ENCODE measurements around the gene EVX2.

DNA sequence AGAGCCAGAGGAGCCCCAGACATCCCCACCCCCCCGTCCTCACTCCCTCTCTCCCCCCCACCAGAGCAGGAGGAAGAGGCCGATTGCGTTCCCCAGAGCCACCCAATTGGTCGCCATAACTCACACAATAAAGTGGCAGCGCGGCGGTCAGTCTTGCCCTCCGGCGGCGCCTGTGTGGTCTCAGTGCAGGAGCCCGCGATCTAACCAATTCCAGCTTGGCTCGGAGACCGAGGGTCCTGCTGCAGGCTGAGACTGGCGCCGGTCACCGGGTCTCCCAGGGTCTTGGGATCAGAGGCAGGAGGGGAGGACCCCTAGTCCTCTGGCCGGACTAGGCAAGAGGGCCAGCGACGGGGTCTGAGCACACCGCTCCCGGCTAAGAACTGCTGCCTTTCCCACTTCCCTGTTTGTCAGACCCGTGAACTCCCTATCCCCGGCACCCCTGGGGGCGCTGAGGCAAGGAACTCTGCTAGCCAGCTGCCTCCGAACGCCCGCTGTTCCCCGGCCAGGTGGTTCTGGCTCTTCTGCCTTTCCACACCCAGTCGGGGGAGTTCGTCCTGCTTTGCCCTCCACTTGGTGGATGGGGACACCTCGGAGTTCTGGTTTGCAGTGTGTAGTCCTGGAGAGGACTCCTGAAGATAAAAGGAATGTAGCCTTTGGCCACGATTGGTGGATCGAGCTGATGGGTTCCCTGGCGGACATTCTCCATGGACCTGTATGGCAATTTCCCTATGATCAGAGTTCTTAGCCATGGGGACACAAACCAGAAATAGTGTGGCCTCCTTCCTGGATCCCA lies 14.8 kb upstream of the EVX2 start:
- no peak for TF ChIP-seq CTCF (IDR thresholded peaks at IDR 0.05)
- TF ChIP-seq EZH2 (IDR thresholded peaks at IDR 0.05): peak; percentile 74
- peak; percentile 45 for TF ChIP-seq EZH2phosphoT487 (IDR thresholded peaks at IDR 0.05)

Measured in neural progenitor cell (in vitro differentiated cells).